A673 (cell line): ENCODE data around the gene RASSF4.

Experiments
- EZH2 ChIP-seq: fragments of 200-600 bp; sonication (generic); IDR thresholded peaks from 2 replicates; pipeline ENCODE4 v1.6.1; 2017; ENCODE audit warnings: borderline replicate concordance, low read depth, mild to moderate bottlenecking, mixed read lengths, antibody characterized with exemption, low read length; ENCODE audit not compliant: poor library complexity, severe bottlenecking
- TF ChIP-seq, protein P1 (sequence below): fragments of 300-800, 200-600 bp; sonication (generic); conservative IDR thresholded peaks from 2 replicates; pipeline ENCODE4 v1.5.1; 2017; ENCODE audit warnings: low read depth, mild to moderate bottlenecking, antibody characterized with exemption, low read length, moderate library complexity, mixed read lengths

DNA sequence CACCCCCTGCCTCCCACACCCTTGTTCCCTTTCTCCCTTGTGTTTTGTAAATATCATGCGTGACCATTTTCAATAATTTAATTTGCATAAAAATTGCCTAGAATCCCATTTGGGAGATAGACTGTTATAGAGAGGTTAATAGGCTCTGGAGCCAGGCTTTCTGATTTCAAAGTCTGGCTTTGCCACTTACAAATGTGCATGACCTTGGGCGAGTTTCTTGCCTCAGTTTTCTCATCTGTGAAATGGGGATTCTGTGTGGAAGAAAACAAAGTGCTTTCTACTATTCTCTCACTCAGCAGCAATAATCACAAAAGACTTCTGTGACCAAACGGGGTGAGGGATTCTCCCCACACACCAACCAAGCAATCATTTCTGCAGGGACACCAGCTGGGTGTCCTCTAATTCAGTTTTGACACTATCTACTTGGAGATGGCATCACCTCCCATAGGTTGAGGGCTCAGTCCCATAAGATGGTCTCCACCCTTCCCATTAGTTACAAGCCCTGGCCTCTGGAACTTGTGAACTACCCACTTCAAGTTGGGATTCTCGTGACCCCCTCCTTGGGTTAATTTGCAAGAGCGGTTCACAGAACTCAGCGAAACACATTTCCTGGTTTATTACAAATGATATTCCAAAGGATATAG, 37.6 kb downstream of the RASSF4 start:
- TF ChIP-seq, protein P1, sequence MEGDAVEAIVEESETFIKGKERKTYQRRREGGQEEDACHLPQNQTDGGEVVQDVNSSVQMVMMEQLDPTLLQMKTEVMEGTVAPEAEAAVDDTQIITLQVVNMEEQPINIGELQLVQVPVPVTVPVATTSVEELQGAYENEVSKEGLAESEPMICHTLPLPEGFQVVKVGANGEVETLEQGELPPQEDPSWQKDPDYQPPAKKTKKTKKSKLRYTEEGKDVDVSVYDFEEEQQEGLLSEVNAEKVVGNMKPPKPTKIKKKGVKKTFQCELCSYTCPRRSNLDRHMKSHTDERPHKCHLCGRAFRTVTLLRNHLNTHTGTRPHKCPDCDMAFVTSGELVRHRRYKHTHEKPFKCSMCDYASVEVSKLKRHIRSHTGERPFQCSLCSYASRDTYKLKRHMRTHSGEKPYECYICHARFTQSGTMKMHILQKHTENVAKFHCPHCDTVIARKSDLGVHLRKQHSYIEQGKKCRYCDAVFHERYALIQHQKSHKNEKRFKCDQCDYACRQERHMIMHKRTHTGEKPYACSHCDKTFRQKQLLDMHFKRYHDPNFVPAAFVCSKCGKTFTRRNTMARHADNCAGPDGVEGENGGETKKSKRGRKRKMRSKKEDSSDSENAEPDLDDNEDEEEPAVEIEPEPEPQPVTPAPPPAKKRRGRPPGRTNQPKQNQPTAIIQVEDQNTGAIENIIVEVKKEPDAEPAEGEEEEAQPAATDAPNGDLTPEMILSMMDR = no peak
- TF ChIP-seq EZH2 = no peak
